HL-60 (cell line): ENCODE measurements around the gene MFSD6.

Source experiments
- CTCF ChIP-seq: IDR thresholded peaks from one replicate; pipeline ENCODE4 v1.5.1; 2011; ENCODE audit warnings: low read length, control low read depth, inconsistent platforms; ENCODE audit not compliant: insufficient read depth
- GABPA ChIP-seq: IDR thresholded peaks from 2 replicates; pipeline ENCODE4 v1.6.1; 2012; ENCODE audit warnings: low read depth
- POLR2AphosphoS5 ChIP-seq: IDR thresholded peaks from 2 replicates; pipeline ENCODE4 v1.6.1; 2012; ENCODE audit warnings: low read depth
- SPI1 ChIP-seq: IDR thresholded peaks from 2 replicates; pipeline ENCODE4 v1.6.1; 2012; ENCODE audit warnings: low read depth, mild to moderate bottlenecking, borderline replicate concordance
- TF ChIP-seq, protein P1 (sequence below): IDR thresholded peaks from 2 replicates; pipeline ENCODE4 v1.6.1; 2012; ENCODE audit warnings: low read depth; ENCODE audit not compliant: insufficient replicate concordance

- TF ChIP-seq CTCF (no peak), POLR2AphosphoS5 (no peak), GABPA (no peak), SPI1 (no peak)
- TF ChIP-seq, protein P1, sequence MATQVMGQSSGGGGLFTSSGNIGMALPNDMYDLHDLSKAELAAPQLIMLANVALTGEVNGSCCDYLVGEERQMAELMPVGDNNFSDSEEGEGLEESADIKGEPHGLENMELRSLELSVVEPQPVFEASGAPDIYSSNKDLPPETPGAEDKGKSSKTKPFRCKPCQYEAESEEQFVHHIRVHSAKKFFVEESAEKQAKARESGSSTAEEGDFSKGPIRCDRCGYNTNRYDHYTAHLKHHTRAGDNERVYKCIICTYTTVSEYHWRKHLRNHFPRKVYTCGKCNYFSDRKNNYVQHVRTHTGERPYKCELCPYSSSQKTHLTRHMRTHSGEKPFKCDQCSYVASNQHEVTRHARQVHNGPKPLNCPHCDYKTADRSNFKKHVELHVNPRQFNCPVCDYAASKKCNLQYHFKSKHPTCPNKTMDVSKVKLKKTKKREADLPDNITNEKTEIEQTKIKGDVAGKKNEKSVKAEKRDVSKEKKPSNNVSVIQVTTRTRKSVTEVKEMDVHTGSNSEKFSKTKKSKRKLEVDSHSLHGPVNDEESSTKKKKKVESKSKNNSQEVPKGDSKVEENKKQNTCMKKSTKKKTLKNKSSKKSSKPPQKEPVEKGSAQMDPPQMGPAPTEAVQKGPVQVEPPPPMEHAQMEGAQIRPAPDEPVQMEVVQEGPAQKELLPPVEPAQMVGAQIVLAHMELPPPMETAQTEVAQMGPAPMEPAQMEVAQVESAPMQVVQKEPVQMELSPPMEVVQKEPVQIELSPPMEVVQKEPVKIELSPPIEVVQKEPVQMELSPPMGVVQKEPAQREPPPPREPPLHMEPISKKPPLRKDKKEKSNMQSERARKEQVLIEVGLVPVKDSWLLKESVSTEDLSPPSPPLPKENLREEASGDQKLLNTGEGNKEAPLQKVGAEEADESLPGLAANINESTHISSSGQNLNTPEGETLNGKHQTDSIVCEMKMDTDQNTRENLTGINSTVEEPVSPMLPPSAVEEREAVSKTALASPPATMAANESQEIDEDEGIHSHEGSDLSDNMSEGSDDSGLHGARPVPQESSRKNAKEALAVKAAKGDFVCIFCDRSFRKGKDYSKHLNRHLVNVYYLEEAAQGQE: no peak
Observed at GRCh38 chr2:190415794-190416775, 7.9 kb downstream of the MFSD6 start.
